Neural cell (in vitro differentiated cells): ENCODE results near the gene IRF9. TPM values are rescaled to one million over a fixed set of nuclear protein-coding genes. Genes with fewer than 3 reads are reported as not detected.

Experiments
- H2AFZ ChIP-seq: fragments of 200-600, 300-800 bp; sonication (generic), shearing (Covaris generic); 2 replicates; pipeline ENCODE4 v1.6.0; 2014; ENCODE audit warnings: low read depth, mild to moderate bottlenecking, antibody characterized with exemption, low read length, moderate library complexity
- H3F3A ChIP-seq: fragments of 200-600 bp; shearing (Covaris generic); 2 replicates; pipeline ENCODE4 v1.6.1; 2016; ENCODE audit warnings: mild to moderate bottlenecking, moderate library complexity, mixed read lengths, antibody characterized with exemption, low read length; ENCODE audit not compliant: insufficient read depth, poor library complexity, severe bottlenecking
- H3K27ac ChIP-seq: fragments of 200-600, 300-800 bp; sonication (generic), shearing (Covaris generic); 2 replicates; pipeline ENCODE4 v1.5.1; 2014; ENCODE audit warnings: mild to moderate bottlenecking, low read length, moderate library complexity
- H3K27me3 ChIP-seq: fragments of 300-800, 200-600 bp; sonication (generic), shearing (Covaris generic); 2 replicates; pipeline ENCODE4 v1.6.0; 2014; ENCODE audit warnings: mild to moderate bottlenecking, low read depth, low read length, moderate library complexity; ENCODE audit not compliant: insufficient read depth
- H3K36me3 ChIP-seq: fragments of 300-800, 200-600 bp; sonication (generic), shearing (Covaris generic); 2 replicates; pipeline ENCODE4 v1.5.1; 2014; ENCODE audit warnings: mild to moderate bottlenecking, antibody characterized with exemption, low read length, moderate library complexity; ENCODE audit not compliant: insufficient read depth
- H3K4me2 ChIP-seq: fragments of 300-800, 200-600 bp; sonication (generic), shearing (Covaris generic); 2 replicates; pipeline ENCODE4 v1.6.0; 2014; ENCODE audit warnings: mild to moderate bottlenecking, low read length
- H3K4me3 ChIP-seq: fragments of 300-800, 200-600 bp; sonication (generic), shearing (Covaris generic); 2 replicates; pipeline ENCODE4 v1.5.1; 2014; ENCODE audit warnings: mild to moderate bottlenecking, low read length, moderate library complexity
- H3K79me2 ChIP-seq: fragments of 200-600 bp; shearing (Covaris generic); replicated peaks from 2 replicates; pipeline ENCODE4 v1.6.0; 2014; ENCODE audit warnings: mild to moderate bottlenecking, low read length, moderate library complexity; ENCODE audit not compliant: insufficient read depth
- H3K9ac ChIP-seq: fragments of 300-800, 200-600 bp; sonication (generic), shearing (Covaris generic); 2 replicates; pipeline ENCODE4 v1.6.1; 2016; ENCODE audit warnings: mild to moderate bottlenecking, low read length, mixed read lengths
- H3K9me2 ChIP-seq: fragments of 200-600 bp; shearing (Covaris generic); 2 replicates; pipeline ENCODE4 v1.6.1; 2016; ENCODE audit warnings: mild to moderate bottlenecking, low read length, mixed read lengths; ENCODE audit not compliant: insufficient read depth
- H3K9me3 ChIP-seq: fragments of 200-600, 300-800 bp; sonication (generic), shearing (Covaris generic); 2 replicates; pipeline ENCODE4 v1.6.1; 2016; ENCODE audit warnings: mild to moderate bottlenecking, mixed run types, low read length, moderate library complexity, mixed read lengths
- H4K20me1 ChIP-seq: fragments of 200-600 bp; shearing (Covaris generic); 2 replicates; pipeline ENCODE4 v1.6.1; 2016; ENCODE audit warnings: mild to moderate bottlenecking, mixed run types; ENCODE audit not compliant: insufficient read depth
- CTCF ChIP-seq: fragments of 450-650 bp; IDR thresholded peaks from 2 replicates; pipeline ENCODE4 v1.5.1; 2014; ENCODE audit warnings: antibody characterized with exemption, mild to moderate bottlenecking, moderate library complexity; ENCODE audit not compliant: poor library complexity, severe bottlenecking
- EP300 ChIP-seq: fragments of 450-650 bp; conservative IDR thresholded peaks from 2 replicates; pipeline ENCODE4 v1.6.1; 2014; ENCODE audit warnings: antibody characterized with exemption, mild to moderate bottlenecking, moderate library complexity; ENCODE audit not compliant: poor library complexity, severe bottlenecking
- EZH2 ChIP-seq: fragments of 200-600, 300-800 bp; shearing (Covaris generic), sonication (generic); IDR thresholded peaks from 2 replicates; pipeline ENCODE4 v1.6.1; 2014; ENCODE audit warnings: antibody characterized with exemption, low read length, borderline replicate concordance, mild to moderate bottlenecking; ENCODE audit not compliant: insufficient read depth, poor library complexity, severe bottlenecking
- MXI1 ChIP-seq: fragments of 450-650 bp; conservative IDR thresholded peaks from 2 replicates; pipeline ENCODE4 v1.6.1; 2014; ENCODE audit warnings: antibody characterized with exemption, mild to moderate bottlenecking; ENCODE audit not compliant: poor library complexity, severe bottlenecking
- POLR2AphosphoS5 ChIP-seq: IDR thresholded peaks from 2 replicates; pipeline ENCODE4 v1.6.1; 2012
- RAD21 ChIP-seq: fragments of 450-650 bp; conservative IDR thresholded peaks from 2 replicates; pipeline ENCODE4 v1.6.1; 2014; ENCODE audit warnings: antibody characterized with exemption, mild to moderate bottlenecking, moderate library complexity
- REST ChIP-seq: IDR thresholded peaks from 2 replicates; pipeline ENCODE4 v1.6.1; 2012; ENCODE audit warnings: borderline replicate concordance
- SMC3 ChIP-seq: fragments of 450-650 bp; conservative IDR thresholded peaks from 2 replicates; pipeline ENCODE4 v1.6.1; 2014; ENCODE audit warnings: antibody characterized with exemption, mild to moderate bottlenecking, moderate library complexity; ENCODE audit not compliant: poor library complexity
- TAF1 ChIP-seq: IDR thresholded peaks from 2 replicates; pipeline ENCODE4 v1.6.1; 2012; ENCODE audit warnings: low read depth
- polyA plus RNA-seq: library from polyadenylated mRNA; depleted of rRNA; stranded (reverse); fragments of >200 nt; gene quantifications from 2 replicates; pipeline ENCODE4 v1.2.3, GENCODE V29; 2014

IRF9 gene
- polyA plus RNA-seq, 1 donor from 2014 or later, result 19.6 TPM

GRCh38 chr14:24117179-24117578, 43.9 kb upstream of the IRF9 start:
- no peak overlapping the region for H3K4me3 ChIP-seq
- H3K27ac ChIP-seq, result no peak overlapping the region
- no peaks in the 10 kb centered on the region for H3K9me2 ChIP-seq
- no peaks in the 10 kb centered on the region for H4K20me1 ChIP-seq
- H3K36me3 ChIP-seq, result no peaks in the 10 kb centered on the region
- H3K4me2 ChIP-seq, result no peak overlapping the region
- H2AFZ ChIP-seq, result no peak overlapping the region
- no peaks in the 10 kb centered on the region for H3K9me3 ChIP-seq
- no peak overlapping the region for H3K9ac ChIP-seq
- H3K79me2 ChIP-seq, result peaks cover 10% of the 10 kb centered on the region
- TF ChIP-seq EP300 (no peak), EZH2 (no peak), RAD21 (no peak), SMC3 (no peak), MXI1 (no peak), POLR2AphosphoS5 (no peak), REST (no peak), CTCF (no peak), TAF1 (no peak)
- H3K27me3 ChIP-seq, result no peaks in the 10 kb centered on the region
- no peaks in the 10 kb centered on the region for H3F3A ChIP-seq

GRCh38 chr14:24119691-24120090, 41.4 kb upstream of the IRF9 start:
- H3F3A ChIP-seq, result no peaks in the 10 kb centered on the region
- H3K36me3 ChIP-seq, result no peaks in the 10 kb centered on the region
- no peaks in the 10 kb centered on the region for H3K9me2 ChIP-seq
- peaks cover 10% of the 10 kb centered on the region for H3K79me2 ChIP-seq
- H4K20me1 ChIP-seq, result no peaks in the 10 kb centered on the region
- no peak overlapping the region for H2AFZ ChIP-seq
- TF ChIP-seq REST, result no peak
- no peak for TF ChIP-seq RAD21
- no peak for TF ChIP-seq SMC3
- TF ChIP-seq CTCF, result no peak
- TF ChIP-seq MXI1, result no peak
- no peak for TF ChIP-seq POLR2AphosphoS5
- TF ChIP-seq TAF1, result no peak
- TF ChIP-seq EZH2, result no peak
- TF ChIP-seq EP300, result no peak
- no peak overlapping the region for H3K27ac ChIP-seq
- no peak overlapping the region for H3K9ac ChIP-seq
- no peaks in the 10 kb centered on the region for H3K27me3 ChIP-seq
- H3K4me2 ChIP-seq, result no peak overlapping the region
- no peak overlapping the region for H3K4me3 ChIP-seq
- no peaks in the 10 kb centered on the region for H3K9me3 ChIP-seq
